GM12891 (cell line): Measurements from ENCODE around the gene SHROOM3.

Experiments
- POLR2AphosphoS5 ChIP-seq: IDR thresholded peaks from 2 replicates; pipeline ENCODE4 v1.6.1; 2011; ENCODE audit warnings: low read depth, low read length, control low read depth
- TAF1 ChIP-seq: IDR thresholded peaks from 2 replicates; pipeline ENCODE4 v1.6.1; 2011; ENCODE audit warnings: low read depth, low read length, control low read depth

DNA sequence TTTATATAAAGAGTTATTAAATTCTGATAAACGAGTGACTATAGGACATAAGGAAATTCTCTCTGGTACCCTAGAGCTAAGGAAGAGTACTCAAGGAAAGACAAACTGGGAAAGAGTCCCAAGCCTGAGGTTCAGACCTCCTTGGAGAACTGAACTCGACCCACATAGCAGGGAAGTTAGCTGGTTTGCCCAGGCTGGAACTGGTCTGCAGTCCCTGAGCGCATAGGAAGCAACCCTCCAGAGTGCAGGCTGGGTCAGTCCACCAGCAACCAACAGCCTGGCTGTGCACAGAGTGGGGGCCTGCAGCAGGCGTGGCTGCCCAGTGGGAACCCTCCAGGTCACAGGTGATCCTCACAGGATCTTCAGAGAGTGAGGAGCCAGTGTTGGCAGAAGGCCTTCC is 348.8 kb downstream of the SHROOM3 start:
- TF ChIP-seq TAF1 (no peak), POLR2AphosphoS5 (no peak)
